KOPT-K1 (cell line): ENCODE results near the gene CD4.

Source experiments
- H3K27ac ChIP-seq: fragments of 200-600 bp; sonication (generic); 2 replicates; pipeline ENCODE4 v1.5.1; 2016; ENCODE audit warnings: antibody characterized with exemption, mild to moderate bottlenecking, low read depth, low read length; ENCODE audit not compliant: poor library complexity, severe bottlenecking
- H3K36me3 ChIP-seq: fragments of 200-600 bp; sonication (generic); 2 replicates; pipeline ENCODE4 v1.5.1; 2017; ENCODE audit warnings: antibody characterized with exemption, mild to moderate bottlenecking, low read length, moderate library complexity; ENCODE audit not compliant: insufficient read depth
- H3K9me3 ChIP-seq: fragments of 200-600 bp; sonication (generic); 2 replicates; pipeline ENCODE4 v1.5.1; 2017; ENCODE audit warnings: antibody characterized with exemption, low read length, mild to moderate bottlenecking; ENCODE audit not compliant: insufficient read depth, poor library complexity, severe bottlenecking

CD4 gene

DNA sequence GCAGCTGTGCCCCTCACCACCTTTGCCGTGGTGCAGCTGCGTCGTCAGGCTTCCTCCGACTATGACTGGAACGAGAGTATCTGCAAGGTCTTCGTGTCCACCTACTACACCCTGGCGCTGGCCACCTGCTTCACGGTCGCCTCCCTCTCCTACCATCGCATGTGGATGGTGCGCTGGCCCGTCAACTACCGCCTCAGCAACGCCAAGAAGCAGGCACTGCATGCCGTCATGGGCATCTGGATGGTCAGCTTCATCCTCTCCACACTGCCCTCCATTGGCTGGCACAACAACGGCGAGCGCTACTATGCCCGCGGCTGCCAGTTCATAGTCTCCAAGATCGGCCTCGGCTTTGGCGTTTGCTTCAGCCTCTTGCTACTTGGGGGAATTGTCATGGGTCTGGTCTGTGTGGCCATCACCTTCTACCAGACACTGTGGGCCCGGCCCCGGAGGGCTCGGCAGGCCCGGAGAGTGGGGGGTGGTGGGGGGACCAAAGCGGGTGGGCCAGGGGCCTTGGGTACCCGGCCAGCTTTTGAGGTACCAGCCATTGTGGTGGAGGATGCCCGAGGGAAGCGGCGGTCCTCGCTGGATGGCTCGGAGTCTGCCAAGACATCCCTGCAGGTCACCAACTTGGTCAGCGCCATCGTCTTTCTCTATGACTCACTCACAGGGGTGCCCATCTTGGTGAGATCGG, 34.9 kb downstream of the CD4 start:
- Histone ChIP-seq H3K27ac (no peak overlapping the region), H3K36me3 (no peaks in the 10 kb centered on the region), H3K9me3 (no peaks in the 10 kb centered on the region)

DNA sequence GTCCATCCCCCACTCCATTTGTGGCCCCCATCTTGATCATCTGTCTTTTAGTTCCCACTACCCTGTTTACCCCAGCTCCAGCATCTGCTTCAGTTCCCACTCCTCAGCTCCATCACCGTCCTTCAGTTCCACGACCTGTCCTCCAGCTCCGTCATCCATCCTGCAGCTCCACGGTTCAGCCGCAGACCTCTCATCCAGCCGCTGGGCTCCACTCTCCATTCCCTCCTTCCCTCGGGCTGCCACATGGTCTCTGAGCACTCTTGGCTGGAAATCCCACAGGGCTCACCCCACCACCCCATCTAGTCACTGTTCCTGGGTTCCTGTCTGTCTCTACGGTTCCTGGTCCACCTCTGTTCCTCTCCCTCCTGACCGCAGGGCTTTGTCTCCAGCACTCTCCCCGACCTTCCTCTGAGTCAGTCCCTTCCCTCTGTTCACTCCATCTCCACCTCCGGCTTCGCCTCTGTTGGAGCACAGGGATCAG, 35.6 kb downstream of the CD4 start:
- no peak overlapping the region for H3K27ac ChIP-seq
- no peaks in the 10 kb centered on the region for H3K36me3 ChIP-seq
- H3K9me3 ChIP-seq = no peaks in the 10 kb centered on the region

DNA sequence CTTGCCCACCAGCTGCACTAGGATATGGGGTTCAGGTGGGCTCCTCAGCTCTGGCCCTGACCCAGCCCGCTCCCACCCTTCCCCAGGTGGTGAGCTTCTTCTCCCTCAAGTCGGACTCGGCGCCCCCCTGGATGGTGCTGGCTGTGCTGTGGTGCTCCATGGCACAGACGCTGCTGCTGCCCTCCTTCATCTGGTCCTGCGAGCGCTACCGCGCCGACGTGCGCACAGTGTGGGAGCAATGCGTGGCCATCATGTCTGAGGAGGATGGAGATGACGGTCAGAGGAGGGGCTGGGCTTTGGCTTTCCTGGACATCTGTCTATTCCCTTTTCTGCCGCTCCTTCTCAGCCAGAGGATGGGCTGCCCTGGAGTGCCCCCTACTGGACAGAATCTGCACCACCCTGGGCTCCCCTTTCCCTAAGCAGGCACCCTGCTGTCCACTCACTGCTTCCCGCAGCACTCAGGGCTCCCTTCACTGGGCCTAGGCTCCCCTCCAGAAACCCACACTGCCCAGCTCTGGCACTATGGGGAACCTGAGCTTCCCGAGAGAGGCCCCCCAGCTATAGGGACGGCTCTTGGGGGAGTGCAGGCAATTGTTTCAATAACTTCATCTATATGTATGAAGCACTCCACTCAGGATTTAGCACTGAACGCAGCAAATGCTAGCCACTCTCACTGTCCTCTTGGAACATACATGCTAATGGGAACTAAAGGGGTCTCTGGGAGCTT, 36.2 kb downstream of the CD4 start:
- Histone ChIP-seq H3K36me3 (no peaks in the 10 kb centered on the region), H3K27ac (no peak overlapping the region), H3K9me3 (no peaks in the 10 kb centered on the region)

DNA sequence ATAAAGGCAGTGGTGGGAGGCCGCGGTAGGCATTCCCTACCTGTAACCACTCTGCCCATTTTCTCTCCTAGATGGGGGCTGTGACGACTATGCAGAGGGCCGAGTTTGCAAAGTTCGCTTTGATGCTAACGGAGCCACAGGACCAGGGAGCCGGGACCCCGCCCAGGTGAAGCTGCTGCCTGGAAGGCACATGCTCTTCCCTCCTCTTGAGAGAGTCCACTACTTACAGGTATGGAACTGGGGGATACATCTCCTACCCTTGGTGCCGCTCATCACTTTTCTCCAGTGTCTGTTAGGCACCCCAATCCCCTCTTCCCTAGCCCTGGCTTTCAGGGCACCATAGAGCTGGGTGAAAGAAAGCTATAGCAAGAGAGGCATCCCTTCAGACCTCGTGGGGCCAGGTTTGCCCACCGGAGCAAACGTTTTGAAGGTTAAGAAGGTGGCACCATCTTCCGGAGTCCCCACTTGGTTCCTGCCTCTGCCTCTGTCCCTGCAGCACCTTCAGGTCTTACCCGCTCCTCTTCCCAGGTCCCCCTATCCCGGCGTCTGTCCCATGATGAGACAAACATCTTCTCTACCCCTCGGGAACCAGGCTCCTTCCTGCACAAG, 36.9 kb downstream of the CD4 start:
- no peak overlapping the region for H3K27ac ChIP-seq

DNA sequence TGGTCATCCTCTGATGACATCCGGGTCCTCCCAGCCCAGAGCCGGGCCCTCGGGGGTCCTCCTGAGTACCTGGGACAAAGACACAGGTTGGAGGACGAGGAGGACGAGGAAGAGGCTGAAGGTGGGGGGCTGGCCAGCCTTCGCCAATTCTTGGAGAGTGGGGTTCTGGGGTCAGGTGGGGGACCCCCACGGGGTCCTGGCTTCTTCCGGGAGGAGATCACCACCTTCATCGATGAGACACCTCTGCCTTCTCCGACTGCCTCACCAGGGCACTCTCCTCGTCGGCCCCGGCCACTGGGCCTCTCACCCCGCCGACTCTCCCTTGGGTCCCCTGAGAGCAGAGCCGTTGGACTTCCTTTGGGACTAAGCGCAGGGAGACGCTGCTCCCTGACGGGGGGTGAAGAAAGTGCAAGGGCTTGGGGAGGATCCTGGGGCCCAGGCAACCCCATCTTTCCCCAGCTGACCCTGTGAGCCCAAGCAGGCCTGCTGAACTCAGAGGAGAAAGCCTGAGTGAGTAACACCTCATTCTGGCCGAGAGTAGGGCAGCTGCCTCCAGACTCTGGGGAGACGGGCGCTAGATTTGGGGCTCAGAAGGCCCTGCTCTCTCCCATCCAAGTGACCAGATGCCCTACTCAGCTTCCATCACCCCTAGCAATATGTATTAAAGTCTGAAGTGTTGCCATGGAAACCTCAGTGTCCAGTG, 37.6 kb downstream of the CD4 start:
- H3K9me3 ChIP-seq = no peaks in the 10 kb centered on the region
- no peaks in the 10 kb centered on the region for H3K36me3 ChIP-seq
- H3K27ac ChIP-seq = no peak overlapping the region

More for the DNA sequence above, 36.9 kb downstream of the CD4 start:
- H3K36me3 ChIP-seq = no peaks in the 10 kb centered on the region
- H3K9me3 ChIP-seq = no peaks in the 10 kb centered on the region

DNA sequence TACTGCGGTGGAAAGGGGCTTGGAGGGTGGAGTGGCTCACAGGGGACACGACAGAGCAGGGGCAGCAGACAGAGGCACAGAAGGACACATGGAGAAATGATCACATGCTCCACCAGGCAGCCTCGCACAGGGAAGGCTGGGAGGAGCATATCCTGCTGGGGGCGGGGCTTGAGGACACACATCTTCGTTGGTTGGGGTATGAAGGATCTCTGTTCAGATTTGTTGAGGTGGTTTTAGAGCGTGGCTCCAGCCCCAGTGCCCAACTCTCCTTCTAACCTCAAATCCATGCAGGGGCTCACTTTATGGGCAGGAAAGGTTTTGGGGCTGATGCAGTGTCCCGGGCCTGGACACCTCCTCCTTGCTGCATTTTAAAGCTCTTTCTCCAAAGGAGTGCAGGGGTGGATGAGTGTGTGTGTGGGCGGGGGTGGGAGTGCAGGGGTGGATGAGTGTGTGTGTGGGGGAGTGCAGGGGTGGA, 38.1 kb downstream of the CD4 start:
- Histone ChIP-seq H3K27ac (no peak overlapping the region), H3K9me3 (no peaks in the 10 kb centered on the region), H3K36me3 (no peaks in the 10 kb centered on the region)

DNA sequence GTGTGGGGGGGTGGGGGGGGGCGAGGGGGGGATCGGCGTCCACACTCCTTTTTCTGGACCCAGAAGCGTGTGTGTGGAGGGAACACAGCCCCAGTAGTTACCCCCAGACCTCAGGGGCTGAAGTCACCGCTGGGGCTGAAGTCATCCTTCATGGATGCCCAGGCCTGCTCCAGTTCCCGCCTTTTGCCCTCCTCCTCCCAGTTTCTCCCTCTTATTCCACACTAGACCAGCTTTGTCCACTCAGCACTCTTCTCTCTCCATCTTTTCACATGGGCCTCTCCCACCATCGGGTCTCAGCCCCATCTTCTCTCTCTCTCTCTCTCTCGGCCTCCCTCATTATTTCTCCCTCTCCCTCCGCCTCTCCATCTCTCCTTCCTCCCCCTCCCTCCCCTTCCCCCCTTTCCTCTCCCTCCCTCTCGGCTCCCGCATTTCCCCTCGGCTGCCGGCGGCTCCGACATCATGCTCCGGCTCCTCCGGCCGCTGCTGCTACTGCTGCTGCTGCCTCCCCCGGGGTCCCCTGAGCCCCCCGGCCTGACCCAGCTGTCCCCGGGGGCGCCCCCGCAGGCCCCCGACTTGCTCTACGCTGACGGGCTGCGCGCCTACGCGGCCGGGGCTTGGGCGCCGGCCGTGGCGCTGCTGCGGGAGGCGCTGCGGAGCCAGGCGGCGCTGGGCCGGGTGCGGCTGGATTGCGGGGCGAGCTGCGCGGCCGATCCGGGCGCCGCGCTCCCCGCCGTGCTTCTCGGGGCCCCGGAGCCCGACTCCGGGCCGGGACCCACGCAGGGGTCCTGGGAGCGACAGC, 38.9 kb downstream of the CD4 start, which contains the start of gene P3H3:
TSS of gene P3H3 (plus strand) at position 426 of the 799 bp plus-strand sequence. CDS start at position 460, 34 bp downstream.
- no peak within 1 kb of the TSS for H3K27ac ChIP-seq
- H3K9me3 ChIP-seq = no peaks in the 10 kb centered on the region
- H3K36me3 ChIP-seq = no peaks in the 10 kb centered on the region

DNA sequence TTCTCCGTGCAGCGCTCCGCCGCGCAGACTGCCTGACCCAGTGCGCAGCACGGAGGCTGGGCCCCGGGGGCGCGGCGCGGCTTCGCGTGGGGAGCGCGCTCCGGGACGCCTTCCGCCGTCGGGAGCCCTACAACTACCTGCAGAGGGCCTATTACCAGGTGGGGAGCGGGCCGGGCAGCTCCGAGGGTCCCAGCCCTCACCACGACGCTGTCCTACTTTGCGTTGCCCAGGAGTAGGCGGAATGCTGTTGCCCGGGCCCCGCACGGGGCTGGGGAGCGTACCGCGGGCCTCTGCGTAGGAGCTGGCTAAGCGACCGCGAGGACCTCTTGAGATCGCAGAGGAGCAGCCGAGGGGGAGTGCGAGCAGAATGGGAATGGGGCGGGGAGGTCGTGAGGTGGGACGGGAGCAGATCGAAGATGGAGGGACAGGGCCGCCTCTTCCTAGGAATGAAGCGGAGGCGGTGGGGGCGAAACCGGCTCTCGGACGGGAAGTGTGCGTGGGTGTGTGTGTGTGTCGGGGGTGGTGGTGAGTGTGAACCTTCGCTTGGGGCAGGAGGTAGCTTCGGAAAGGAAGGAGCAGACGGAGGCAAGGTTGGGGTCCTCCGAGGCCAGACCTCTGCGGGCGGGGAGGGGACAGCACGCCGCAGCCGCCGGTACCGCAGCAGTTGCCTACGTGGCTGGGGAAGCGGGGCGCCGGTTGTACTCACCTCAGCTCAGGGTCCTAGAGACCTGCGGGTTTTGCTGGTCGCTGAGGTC, 39.6 kb downstream of the CD4 start:
- Histone ChIP-seq H3K9me3 (no peaks in the 10 kb centered on the region), H3K36me3 (no peaks in the 10 kb centered on the region), H3K27ac (no peak overlapping the region)

DNA sequence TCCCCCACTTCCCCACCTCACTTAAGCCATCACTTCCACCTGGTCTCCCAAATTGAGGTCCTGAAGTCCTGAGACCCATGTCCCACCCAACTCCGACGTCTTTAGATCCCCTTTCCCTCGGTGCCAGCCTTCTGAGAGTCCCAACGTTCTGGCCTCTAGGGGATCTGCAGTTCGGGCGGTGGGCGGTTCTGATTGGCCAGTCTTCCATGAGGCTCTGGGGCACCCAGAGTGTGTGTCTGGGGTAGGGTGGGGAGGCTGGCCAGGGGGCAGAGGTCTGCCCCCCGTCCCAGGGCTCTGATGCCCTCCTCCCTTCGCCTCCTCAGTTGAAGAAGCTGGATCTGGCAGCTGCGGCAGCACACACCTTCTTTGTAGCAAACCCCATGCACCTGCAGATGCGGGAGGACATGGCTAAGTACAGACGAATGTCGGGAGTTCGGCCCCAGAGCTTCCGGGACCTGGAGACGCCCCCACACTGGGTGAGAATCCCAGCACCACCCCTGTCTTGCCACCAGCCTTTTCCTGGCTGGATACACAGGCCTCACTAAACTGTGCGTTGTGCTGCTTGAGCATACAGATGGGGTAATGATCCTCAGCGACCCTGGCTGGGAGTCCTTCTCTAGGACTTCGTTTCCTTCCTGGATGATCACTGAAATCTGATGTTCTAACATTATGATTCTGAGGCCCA, 40.4 kb downstream of the CD4 start:
- Histone ChIP-seq H3K36me3 (no peaks in the 10 kb centered on the region), H3K27ac (no peak overlapping the region), H3K9me3 (no peaks in the 10 kb centered on the region)

DNA sequence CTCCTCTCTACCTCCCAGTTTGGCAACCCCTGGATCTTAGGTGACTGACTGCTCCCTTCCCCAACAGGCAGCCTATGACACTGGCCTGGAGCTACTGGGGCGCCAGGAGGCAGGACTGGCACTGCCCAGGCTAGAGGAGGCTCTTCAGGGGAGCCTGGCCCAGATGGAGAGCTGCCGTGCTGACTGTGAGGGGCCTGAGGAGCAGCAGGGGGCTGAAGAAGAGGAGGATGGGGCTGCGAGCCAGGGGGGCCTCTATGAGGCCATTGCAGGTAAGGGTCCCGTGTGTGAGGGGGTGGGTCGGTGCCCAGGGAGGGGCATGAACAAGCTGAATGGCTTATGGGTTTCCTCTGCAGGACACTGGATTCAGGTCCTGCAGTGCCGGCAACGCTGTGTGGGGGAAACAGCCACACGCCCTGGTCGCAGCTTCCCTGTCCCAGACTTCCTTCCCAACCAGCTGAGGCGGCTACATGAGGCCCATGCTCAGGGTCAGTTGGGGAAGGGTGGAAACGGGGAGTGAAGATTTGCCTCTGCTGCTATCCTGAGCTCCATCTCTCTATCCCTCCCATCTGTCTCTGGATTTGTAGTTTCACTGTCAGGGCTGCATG, 41.1 kb downstream of the CD4 start:
- Histone ChIP-seq H3K27ac (no peak overlapping the region), H3K36me3 (no peaks in the 10 kb centered on the region), H3K9me3 (no peaks in the 10 kb centered on the region)

DNA sequence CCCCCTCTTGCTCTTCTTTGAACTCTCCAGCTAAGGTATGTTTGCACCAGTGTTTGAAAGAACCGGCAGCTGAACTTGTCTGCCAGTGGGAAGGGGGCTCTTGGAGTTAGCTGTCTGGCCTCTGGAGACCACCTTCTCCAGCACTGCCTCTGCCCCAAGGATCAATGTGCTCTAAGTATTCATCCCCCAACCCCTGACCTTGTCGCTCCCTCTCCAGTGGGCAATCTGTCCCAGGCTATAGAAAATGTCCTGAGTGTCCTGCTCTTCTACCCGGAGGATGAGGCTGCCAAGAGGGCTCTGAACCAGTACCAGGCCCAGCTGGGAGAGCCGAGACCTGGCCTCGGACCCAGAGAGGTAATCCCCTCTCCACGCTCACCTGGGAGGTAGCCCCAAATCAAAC, 41.7 kb downstream of the CD4 start:
- no peaks in the 10 kb centered on the region for H3K36me3 ChIP-seq
- H3K27ac ChIP-seq = no peak overlapping the region

DNA sequence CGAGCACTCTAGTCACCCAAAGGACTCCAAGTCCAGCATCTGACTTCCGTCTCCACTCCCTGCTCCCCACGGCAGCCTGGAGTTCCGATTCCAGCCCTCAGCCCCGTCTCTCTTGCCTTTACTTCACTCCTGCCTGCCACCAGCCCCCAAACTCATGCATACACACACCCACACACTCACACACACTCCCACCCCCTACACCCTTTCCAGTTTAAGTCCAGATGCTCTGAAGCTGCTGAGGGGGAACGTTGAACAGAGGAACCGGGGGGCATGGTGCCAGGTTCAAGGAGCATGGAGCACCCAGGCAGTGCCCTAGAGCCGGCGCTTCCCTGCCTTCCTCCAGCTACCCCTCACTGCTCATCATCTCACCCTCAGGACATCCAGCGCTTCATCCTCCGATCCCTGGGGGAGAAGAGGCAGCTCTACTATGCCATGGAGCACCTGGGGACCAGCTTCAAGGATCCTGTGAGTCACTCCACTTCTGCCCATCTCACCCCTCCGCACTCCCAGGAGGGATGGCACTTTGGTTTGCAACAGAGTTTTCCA, 42.2 kb downstream of the CD4 start:
- no peak overlapping the region for H3K27ac ChIP-seq
- H3K36me3 ChIP-seq = no peaks in the 10 kb centered on the region
- no peaks in the 10 kb centered on the region for H3K9me3 ChIP-seq

More for the DNA sequence above, 41.7 kb downstream of the CD4 start:
- H3K9me3 ChIP-seq = no peaks in the 10 kb centered on the region

DNA sequence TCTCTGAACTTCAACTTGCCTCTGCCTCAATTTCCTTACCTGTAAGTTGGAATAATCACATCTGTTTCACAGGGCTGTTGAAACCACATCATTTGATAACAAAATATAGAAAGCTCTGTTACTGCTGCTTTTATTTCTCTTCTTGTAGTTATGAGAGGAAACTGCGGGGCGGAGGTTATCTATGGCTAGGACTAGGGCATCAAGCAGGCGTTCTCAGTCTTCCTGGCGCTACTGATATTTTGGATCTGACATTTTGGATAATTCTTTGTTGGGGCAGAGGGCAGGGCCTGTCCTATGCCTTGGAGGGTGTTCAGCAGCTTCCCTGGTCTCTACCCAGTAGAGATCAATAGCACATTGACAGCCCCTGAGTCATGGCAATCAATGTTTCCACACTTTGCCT, 42.8 kb downstream of the CD4 start:
- H3K27ac ChIP-seq = no peak overlapping the region
- H3K9me3 ChIP-seq = no peaks in the 10 kb centered on the region
- H3K36me3 ChIP-seq = no peaks in the 10 kb centered on the region
